Measurements from ENCODE around the gene DCPS.
"Not testable (repeated sequence)": the region's sequence is repeated elsewhere in the genome, so short reads cannot be mapped to it uniquely, and the experiment has no call there.

The DCPS gene

DNA sequence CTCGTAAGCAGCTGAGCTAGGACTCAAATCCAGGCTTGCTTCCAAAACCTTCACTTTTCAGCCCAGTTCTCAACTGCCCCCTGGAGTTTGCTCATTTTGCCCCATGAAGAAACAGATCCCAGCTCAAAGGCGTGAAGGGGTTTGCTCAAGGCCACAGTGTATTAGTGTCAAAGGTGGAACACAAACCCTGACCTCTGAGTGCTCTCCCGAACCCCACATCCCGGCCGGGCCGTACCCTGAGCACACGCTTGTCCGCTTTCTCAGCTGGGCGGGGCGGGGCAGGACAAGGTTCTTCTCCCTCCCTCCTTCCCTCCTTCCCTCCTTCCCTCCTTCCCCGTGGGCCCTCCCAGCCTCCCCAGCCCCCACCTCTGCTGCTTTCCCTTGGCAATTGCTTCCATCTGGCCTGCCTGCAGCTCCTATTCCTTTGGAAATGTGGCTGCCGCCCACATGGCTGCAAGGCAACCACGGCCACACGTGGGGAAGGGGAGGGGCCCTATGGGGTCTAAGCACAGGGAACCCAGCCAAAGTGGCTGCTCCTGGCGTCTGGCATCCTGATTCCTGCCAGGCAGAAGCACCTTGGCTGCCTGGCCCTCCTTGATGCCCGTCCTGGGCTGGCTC, 55.7 kb downstream of the DCPS start:
- Histone ChIP-seq H3K4me3 (peak overlapping the region; percentile 20 to 32), H3K4me1 (peaks cover 0 to 65% (median 46%) of the 10 kb centered on the region in 4 donors), H3K27me3 (no peaks in the 10 kb centered on the region), H3K9me3 (no peaks in the 10 kb centered on the region), H3K27ac (peak overlapping the region; percentile 85), H3K36me3 (no peaks in the 10 kb centered on the region)
- intact Hi-C loops (cut with DNase I; ENCODE audit: low total_unique reads) = loop anchor here (5.0 kb wide), 1 partner anchor 53 kb away; no protein-coding TSS in a partner anchor
- TF ChIP-seq, protein P1, sequence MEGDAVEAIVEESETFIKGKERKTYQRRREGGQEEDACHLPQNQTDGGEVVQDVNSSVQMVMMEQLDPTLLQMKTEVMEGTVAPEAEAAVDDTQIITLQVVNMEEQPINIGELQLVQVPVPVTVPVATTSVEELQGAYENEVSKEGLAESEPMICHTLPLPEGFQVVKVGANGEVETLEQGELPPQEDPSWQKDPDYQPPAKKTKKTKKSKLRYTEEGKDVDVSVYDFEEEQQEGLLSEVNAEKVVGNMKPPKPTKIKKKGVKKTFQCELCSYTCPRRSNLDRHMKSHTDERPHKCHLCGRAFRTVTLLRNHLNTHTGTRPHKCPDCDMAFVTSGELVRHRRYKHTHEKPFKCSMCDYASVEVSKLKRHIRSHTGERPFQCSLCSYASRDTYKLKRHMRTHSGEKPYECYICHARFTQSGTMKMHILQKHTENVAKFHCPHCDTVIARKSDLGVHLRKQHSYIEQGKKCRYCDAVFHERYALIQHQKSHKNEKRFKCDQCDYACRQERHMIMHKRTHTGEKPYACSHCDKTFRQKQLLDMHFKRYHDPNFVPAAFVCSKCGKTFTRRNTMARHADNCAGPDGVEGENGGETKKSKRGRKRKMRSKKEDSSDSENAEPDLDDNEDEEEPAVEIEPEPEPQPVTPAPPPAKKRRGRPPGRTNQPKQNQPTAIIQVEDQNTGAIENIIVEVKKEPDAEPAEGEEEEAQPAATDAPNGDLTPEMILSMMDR (IDR thresholded peaks at IDR 0.05) = peak in 1 of 2 experiments; percentile 15
- peak; percentile 74 to 90 for DNase-seq

DNA sequence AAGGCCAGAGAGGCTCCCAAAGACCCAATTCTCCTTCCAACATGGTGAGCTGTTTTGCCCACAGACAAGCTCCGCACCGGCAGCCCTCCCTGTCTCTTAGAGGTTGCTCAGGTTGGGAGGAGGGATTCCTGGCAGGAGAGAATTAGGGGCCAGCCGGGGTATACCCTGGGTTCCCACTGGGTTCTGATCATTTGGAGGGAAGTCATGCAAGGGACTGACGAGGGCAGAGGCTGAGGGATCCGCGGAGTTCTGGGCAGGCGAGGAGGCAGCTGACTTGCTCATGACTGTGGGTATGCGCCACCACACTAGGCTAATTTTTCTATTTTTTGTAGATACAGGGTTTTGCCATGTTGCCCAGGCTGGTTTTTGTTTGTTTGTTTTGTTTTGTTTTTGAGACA, 56.2 kb downstream of the DCPS start:
- no peaks in the 10 kb centered on the region for H3K27me3 ChIP-seq
- H3K4me1 ChIP-seq = peaks cover 0 to 60% (median 41%) of the 10 kb centered on the region in 4 donors
- peak overlapping the region; percentile 20 to 32 for H3K4me3 ChIP-seq
- TF ChIP-seq, protein P1 (IDR thresholded peaks at IDR 0.05) = no peak
- no peaks in the 10 kb centered on the region for H3K36me3 ChIP-seq
- H3K9me3 ChIP-seq = no peaks in the 10 kb centered on the region
- peak overlapping the region in 1 of 2 donors; percentile 85 for H3K27ac ChIP-seq
- no peak for DNase-seq
- intact Hi-C loops (cut with DNase I; ENCODE audit: low total_unique reads) = no loop called here

DNA sequence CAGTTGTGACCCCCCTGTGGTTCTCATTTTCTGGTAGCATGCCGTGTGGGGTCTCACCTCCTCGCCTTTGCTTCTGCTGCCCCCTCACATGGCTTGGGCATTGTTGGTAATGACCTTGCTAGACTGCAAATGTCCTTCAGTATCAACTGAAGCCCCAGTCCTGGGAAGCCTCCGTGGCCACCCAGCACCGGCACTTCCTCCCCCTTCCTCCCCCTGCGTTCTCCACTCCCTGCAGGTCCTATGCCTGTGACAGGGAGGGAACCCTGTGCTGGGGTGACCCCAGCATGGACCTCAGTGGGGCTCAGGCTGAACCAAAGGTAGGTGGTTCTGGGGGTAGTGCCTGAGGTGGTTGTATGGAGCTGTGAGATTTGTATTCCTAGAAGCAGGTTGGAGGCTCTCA, 57.5 kb downstream of the DCPS start:
- Histone ChIP-seq H3K4me1 (peaks cover 0 to 62% (median 41%) of the 10 kb centered on the region in 4 donors), H3K4me3 (no peak overlapping the region), H3K36me3 (no peaks in the 10 kb centered on the region), H3K9me3 (no peaks in the 10 kb centered on the region), H3K27ac (no peak overlapping the region), H3K27me3 (no peaks in the 10 kb centered on the region)
- TF ChIP-seq, protein P1 (IDR thresholded peaks at IDR 0.05) = no peak
- DNase-seq = peak in 1 of 2 donors; percentile 46
- intact Hi-C loops (cut with DNase I; ENCODE audit: low total_unique reads) = no loop called here

DNA sequence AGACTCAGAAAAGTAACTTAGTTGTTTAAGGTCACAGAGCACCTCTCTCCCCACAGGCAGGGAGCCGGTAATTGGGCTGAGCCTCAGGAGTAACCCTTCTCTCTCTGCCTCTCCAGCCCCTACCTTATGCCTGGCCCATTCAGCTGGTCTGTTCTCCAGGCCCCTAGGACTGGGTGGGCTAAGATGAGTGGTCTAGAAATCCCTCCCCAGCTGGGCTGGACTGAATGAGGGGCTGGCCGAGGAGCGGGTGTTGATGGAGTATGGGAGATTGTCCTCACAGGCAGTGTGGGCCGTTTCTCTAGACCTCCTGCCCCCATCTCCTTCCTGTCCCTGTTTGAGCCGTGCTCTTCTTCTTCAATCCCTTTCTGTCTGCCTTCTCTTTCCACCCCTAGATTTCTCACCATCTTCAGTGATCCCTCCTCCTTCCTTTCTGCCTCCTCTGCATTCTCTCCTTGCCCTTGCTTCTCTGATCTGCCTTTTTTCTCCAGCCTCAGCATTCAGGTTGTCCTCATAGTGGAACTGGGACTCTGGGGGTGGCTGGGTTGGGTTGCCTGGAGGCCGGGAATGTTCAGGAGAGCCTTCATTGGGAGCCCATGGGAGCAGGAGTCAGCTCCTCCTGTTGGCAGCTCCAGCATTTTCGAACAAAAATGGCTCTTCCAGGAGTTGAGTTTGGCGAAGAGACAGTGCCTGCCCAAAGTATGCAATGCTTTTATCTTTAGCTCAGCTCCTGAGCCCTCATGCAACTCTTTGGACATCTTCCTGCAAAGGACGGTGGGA, 59.2 kb downstream of the DCPS start:
- intact Hi-C loops (cut with DNase I; ENCODE audit: low total_unique reads) = no loop called here
- no peaks in the 10 kb centered on the region for H3K9me3 ChIP-seq
- no peaks in the 10 kb centered on the region for H3K36me3 ChIP-seq
- H3K4me3 ChIP-seq = no peak overlapping the region
- TF ChIP-seq, protein P1 (IDR thresholded peaks at IDR 0.05) = no peak
- peak in 1 of 2 donors; percentile 37 for DNase-seq
- peaks cover 0 to 56% (median 26%) of the 10 kb centered on the region in 4 donors for H3K4me1 ChIP-seq
- H3K27ac ChIP-seq = no peak overlapping the region
- no peaks in the 10 kb centered on the region for H3K27me3 ChIP-seq

DNA sequence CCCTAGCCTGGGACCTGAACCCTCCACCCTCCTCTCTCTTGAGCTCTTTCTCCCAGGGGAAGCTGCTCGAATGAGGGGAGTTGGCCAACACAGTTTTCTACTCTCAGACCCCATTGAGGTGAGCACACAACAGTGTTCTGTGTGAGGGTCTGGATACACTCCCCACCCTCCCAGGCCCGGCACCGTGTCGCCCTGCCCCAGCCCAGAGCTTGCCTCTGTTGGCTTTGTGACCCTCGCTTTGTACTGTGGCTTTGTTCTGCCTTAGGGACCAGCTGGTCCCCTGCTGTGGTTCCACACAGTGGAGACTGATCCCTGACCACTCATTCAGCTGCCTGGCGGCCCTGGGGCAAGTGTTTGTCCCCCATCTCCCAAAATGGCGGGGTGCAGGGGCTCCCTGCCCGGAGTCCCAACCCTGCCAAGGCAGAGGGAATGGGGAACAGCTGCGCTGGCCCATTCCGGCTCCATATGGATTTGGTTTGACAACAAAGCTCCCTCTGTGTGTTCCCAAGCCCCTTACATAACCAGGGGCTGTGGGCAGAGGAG, 59.9 kb downstream of the DCPS start:
- intact Hi-C loops (cut with DNase I; ENCODE audit: low total_unique reads) = no loop called here
- H3K9me3 ChIP-seq = no peaks in the 10 kb centered on the region
- DNase-seq = peak in 1 of 2 donors; percentile 59
- no peak overlapping the region for H3K4me3 ChIP-seq
- TF ChIP-seq, protein P1 (IDR thresholded peaks at IDR 0.05) = no peak
- no peaks in the 10 kb centered on the region for H3K36me3 ChIP-seq
- H3K4me1 ChIP-seq = peaks cover 0 to 49% (median 21%) of the 10 kb centered on the region in 4 donors
- H3K27me3 ChIP-seq = no peaks in the 10 kb centered on the region
- H3K27ac ChIP-seq = no peak overlapping the region

DNA sequence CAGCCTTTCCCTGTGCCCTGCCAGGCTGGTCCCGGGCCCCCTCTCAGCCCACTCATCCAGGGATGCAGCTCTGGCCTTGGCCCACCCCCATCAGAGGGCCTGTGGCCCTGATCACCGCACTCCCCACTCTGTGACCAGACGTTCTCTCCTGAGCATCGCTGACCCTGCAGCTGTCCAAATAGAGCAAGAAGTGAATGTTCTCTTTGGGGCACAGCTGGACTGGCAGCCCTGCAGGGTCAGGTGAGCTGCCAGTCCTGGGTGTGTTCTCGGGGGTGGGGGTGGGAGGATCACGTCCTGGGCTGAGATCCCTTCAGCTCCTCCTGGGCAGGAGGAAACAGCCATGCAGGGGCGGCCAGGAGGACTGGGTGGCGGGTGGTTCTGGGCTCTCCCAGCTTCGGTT, 60.9 kb downstream of the DCPS start:
- H3K4me3 ChIP-seq; H3K27me3 ChIP-seq; H3K27ac ChIP-seq; H3K9me3 ChIP-seq; intact Hi-C loops (cut with DNase I; ENCODE audit: low total_unique reads); DNase-seq; H3K36me3 ChIP-seq: not testable (repeated sequence)
- peaks cover 0 to 39% (median 11%) of the 10 kb centered on the region in 4 donors for H3K4me1 ChIP-seq

DNA sequence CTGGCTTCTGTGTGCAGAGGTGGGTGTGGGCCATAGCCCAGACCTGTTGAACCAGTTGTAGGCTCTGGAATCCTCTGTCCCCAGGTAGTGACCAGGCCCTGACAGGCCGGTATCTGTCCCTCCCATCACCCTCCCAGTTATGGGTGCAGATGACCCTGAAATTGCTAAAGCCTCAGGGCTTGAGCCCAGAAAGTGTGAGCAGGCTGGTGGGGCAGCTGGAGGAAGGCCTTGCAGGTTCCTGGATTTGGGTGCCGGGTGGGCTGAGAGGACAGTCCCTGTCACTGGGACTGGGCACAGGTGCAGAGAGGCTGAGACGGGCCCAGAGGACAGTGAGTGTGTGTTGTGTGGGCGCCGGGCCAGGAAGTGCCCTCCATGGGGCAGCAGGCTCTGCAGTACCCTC, 61.6 kb downstream of the DCPS start:
- H3K27ac ChIP-seq; H3K9me3 ChIP-seq; intact Hi-C loops (cut with DNase I; ENCODE audit: low total_unique reads); H3K36me3 ChIP-seq; H3K4me3 ChIP-seq; H3K27me3 ChIP-seq: not testable (repeated sequence)
- DNase-seq = peak in 1 of 2 donors; percentile 56
- H3K4me1 ChIP-seq = peaks cover 0 to 34% (median 6%) of the 10 kb centered on the region in 4 donors
